PC-9 (cell line): ENCODE results near the gene METTL22. TPM values are rescaled to one million over a fixed set of nuclear protein-coding genes. Genes with fewer than 3 reads are reported as not detected.

Experiments used
- BruUV-seq: library from RNA; stranded (reverse); fragments of 400-500 nt; replicated peaks from 2 replicates; lab custom pipeline; 2021; lab: Mats Ljungman, UMichigan
- CTCF ChIA-PET: fragments of 300-600 bp; sonication (Branson Sonifier 250); formaldehyde crosslinking; loops from one replicate; lab custom pipeline; 2022; ENCODE audit warnings: antibody characterized with exemption; lab: Charles Lee
- POLR2A ChIA-PET: fragments of 300-600 bp; sonication (Branson Sonifier 250); formaldehyde crosslinking; loops from one replicate; lab custom pipeline; 2022; ENCODE audit warnings: antibody characterized with exemption; ENCODE audit not compliant: unreplicated experiment; lab: Charles Lee
- DNase-seq, 2 experiments: peaks; one replicate each; pipeline versions ENCODE4 v3.0.0 to v3.0.0-alpha.2; 2015 to 2022; ENCODE audit warnings: mixed read lengths in 1 of 2
- H2AFZ ChIP-seq: fragments of 200-600 bp; sonication (generic); 2 replicates; pipeline ENCODE4 v1.8.1; 2017; ENCODE audit warnings: antibody characterized with exemption
- H3F3A ChIP-seq: fragments of 200-600 bp; sonication (generic); 2 replicates; pipeline ENCODE4 v1.8.1; 2017; ENCODE audit warnings: antibody characterized with exemption, mild to moderate bottlenecking, low read depth; ENCODE audit not compliant: insufficient read depth
- H3K27ac ChIP-seq: fragments of 200-600 bp; sonication (generic); 2 replicates; pipeline ENCODE4 v1.6.1; 2016; ENCODE audit warnings: mixed run types
- H3K27me3 ChIP-seq: fragments of 200-600 bp; sonication (generic); 2 replicates; pipeline ENCODE4 v1.6.1; 2016; ENCODE audit warnings: low read depth, mixed run types; ENCODE audit not compliant: insufficient read depth
- H3K36me3 ChIP-seq: fragments of 200-600 bp; sonication (generic); 2 replicates; pipeline ENCODE4 v1.6.1; 2016; ENCODE audit warnings: low read depth, mixed run types
- H3K4me1 ChIP-seq: fragments of 200-600 bp; sonication (generic); replicated peaks from 2 replicates; pipeline ENCODE4 v1.6.1; 2016; ENCODE audit warnings: mixed run types; ENCODE audit not compliant: insufficient read depth
- H3K4me2 ChIP-seq: fragments of 200-600 bp; sonication (generic); 2 replicates; pipeline ENCODE4 v1.6.1; 2017; ENCODE audit warnings: mixed run types
- H3K4me3 ChIP-seq: fragments of 200-600 bp; sonication (generic); 2 replicates; pipeline ENCODE4 v1.6.1; 2016; ENCODE audit warnings: mixed run types
- H3K79me2 ChIP-seq: fragments of 200-600 bp; sonication (generic); 2 replicates; pipeline ENCODE4 v1.6.1; 2017; ENCODE audit warnings: low read depth, mixed run types
- H3K9me2 ChIP-seq: fragments of 200-600 bp; sonication (generic); 2 replicates; pipeline ENCODE4 v1.8.1; 2017; ENCODE audit warnings: mild to moderate bottlenecking; ENCODE audit not compliant: insufficient read depth
- H3K9me3 ChIP-seq: fragments of 200-600 bp; sonication (generic); 2 replicates; pipeline ENCODE4 v1.8.1; 2016; ENCODE audit warnings: low read depth; ENCODE audit not compliant: insufficient read depth
- H4K20me1 ChIP-seq: fragments of 200-600 bp; sonication (generic); 2 replicates; pipeline ENCODE4 v1.8.1; 2017; ENCODE audit not compliant: insufficient read depth
- CTCF ChIP-seq: fragments of 200-600 bp; sonication (generic); conservative IDR thresholded peaks from 2 replicates; pipeline ENCODE4 v1.6.1; 2017; ENCODE audit warnings: mixed run types, antibody characterized with exemption, mild to moderate bottlenecking, moderate library complexity
- EZH2 ChIP-seq: fragments of 200-600 bp; sonication (generic); IDR thresholded peaks from 2 replicates; pipeline ENCODE4 v1.8.0; 2017; ENCODE audit warnings: antibody characterized with exemption, low read depth
- intact Hi-C: fragments of 100-400 bp; cut with micrococcal nuclease; formaldehyde crosslinking; loops from one replicate; pipeline ENCODE4 v1.10.0; 2022; ENCODE audit not compliant: unreplicated experiment
- total RNA-seq: library from RNA; stranded (reverse); gene quantifications from 2 replicates; pipeline ENCODE4 v1.2.3, GENCODE V29; 2021

METTL22 gene
- total RNA-seq, 1 experiment from 2014 or later, result 62.2 TPM

- Histone ChIP-seq H3K27ac (no peak overlapping the region), H3K79me2 (no peaks in the 10 kb centered on the region), H3K9me2 (no peaks in the 10 kb centered on the region), H3K4me3 (no peak overlapping the region), H3F3A (no peaks in the 10 kb centered on the region), H2AFZ (no peak overlapping the region), H3K4me1 (no peaks in the 10 kb centered on the region), H3K9me3 (no peaks in the 10 kb centered on the region), H3K27me3 (no peaks in the 10 kb centered on the region), H4K20me1 (no peaks in the 10 kb centered on the region), H3K36me3 (peaks cover 13% of the 10 kb centered on the region; the same call in 1 of the 2 replicates), H3K4me2 (no peak overlapping the region)
- intact Hi-C loops, result no loop called here
- no TSS peak for BruUV-seq
- CTCF ChIA-PET, result no interaction called here
- POLR2A ChIA-PET, result no interaction called here
- no peak for TF ChIP-seq EZH2
- TF ChIP-seq CTCF, result no peak
- no peak for DNase-seq
Observed at GRCh38 chr16:8639694-8640093, 18.2 kb downstream of the METTL22 start.

GRCh38 chr16:8641671-8642070, 20.2 kb downstream of the METTL22 start:
- no peaks in the 10 kb centered on the region for H3F3A ChIP-seq

GRCh38 chr16:8642146-8642545, 20.6 kb downstream of the METTL22 start:
- H3K9me2 ChIP-seq, result no peaks in the 10 kb centered on the region
- POLR2A ChIA-PET, result no interaction called here
- intact Hi-C loops, result no loop called here
- no peaks in the 10 kb centered on the region for H3F3A ChIP-seq
- no peak overlapping the region for H3K27ac ChIP-seq
- no peaks in the 10 kb centered on the region for H4K20me1 ChIP-seq
- H3K9me3 ChIP-seq, result no peaks in the 10 kb centered on the region
- no peaks in the 10 kb centered on the region for H3K27me3 ChIP-seq
- no TSS peak for BruUV-seq
- no peak overlapping the region for H3K4me2 ChIP-seq
- CTCF ChIA-PET, result no interaction called here
- H3K4me3 ChIP-seq, result no peak overlapping the region
- peaks cover 13% of the 10 kb centered on the region; the same call in 1 of the 2 replicates for H3K36me3 ChIP-seq
- TF ChIP-seq CTCF, result no peak
- no peak for TF ChIP-seq EZH2
- no peak for DNase-seq
- H2AFZ ChIP-seq, result no peak overlapping the region
- no peaks in the 10 kb centered on the region for H3K79me2 ChIP-seq
- H3K4me1 ChIP-seq, result no peaks in the 10 kb centered on the region

More at GRCh38 chr16:8641671-8642070, 20.2 kb downstream of the METTL22 start:
- H3K79me2 ChIP-seq, result no peaks in the 10 kb centered on the region
- no peak overlapping the region for H2AFZ ChIP-seq
- H4K20me1 ChIP-seq, result no peaks in the 10 kb centered on the region
- TF ChIP-seq CTCF, result no peak
- TF ChIP-seq EZH2, result no peak
- POLR2A ChIA-PET, result no interaction called here
- H3K4me2 ChIP-seq, result no peak overlapping the region
- H3K9me3 ChIP-seq, result no peaks in the 10 kb centered on the region
- intact Hi-C loops, result no loop called here
- no TSS peak for BruUV-seq
- no peaks in the 10 kb centered on the region for H3K27me3 ChIP-seq
- CTCF ChIA-PET, result no interaction called here
- H3K4me1 ChIP-seq, result no peaks in the 10 kb centered on the region
- no peaks in the 10 kb centered on the region for H3K9me2 ChIP-seq
- no peak overlapping the region for H3K27ac ChIP-seq
- peaks cover 13% of the 10 kb centered on the region; the same call in 1 of the 2 replicates for H3K36me3 ChIP-seq
- DNase-seq, result no peak
- no peak overlapping the region for H3K4me3 ChIP-seq
